Breast epithelium (tissue), 3 donors: ENCODE data around the gene MYO1C.

ENCODE experiments used
- CTCF ChIP-seq, 3 donors: fragments of 450-650 bp; IDR thresholded peaks; one replicate each; pipeline ENCODE4 v1.5.1; 2016 to 2017; ENCODE audit warnings: antibody characterized with exemption in 3 of 3, mild to moderate bottlenecking in 3 of 3, moderate library complexity in 3 of 3
- POLR2A ChIP-seq: fragments of 450-650 bp; IDR thresholded peaks from one replicate; pipeline ENCODE4 v1.6.1; 2016; ENCODE audit warnings: antibody characterized with exemption, mild to moderate bottlenecking, moderate library complexity

GRCh38 chr17:1416414-1416813 lies 76.1 kb downstream of the MYO1C start:
- TF ChIP-seq POLR2A = no peak
- no peak for TF ChIP-seq CTCF (IDR thresholded peaks at IDR 0.05)
